GM10266 (cell line): ENCODE measurements around the gene TMEM134.

Experiments
- DNase-seq: peaks from one replicate; pipeline ENCODE4 v3.0.0; 2012; ENCODE audit errors: extremely low spot score
- CTCF ChIP-seq: IDR thresholded peaks from 2 replicates; pipeline ENCODE4 v1.5.1; 2012; ENCODE audit warnings: mild to moderate bottlenecking, low read depth; ENCODE audit not compliant: control insufficient read depth, insufficient read depth; ENCODE audit errors: missing control alignments

TMEM134 gene

GRCh38 chr11:67456068-67456705 is 12.9 kb downstream of the TMEM134 start:
- TF ChIP-seq CTCF: no peak
- DNase-seq: no peak

- no peak for TF ChIP-seq CTCF
- no peak for DNase-seq
Observed at GRCh38 chr11:67455054-67455453, 14.0 kb downstream of the TMEM134 start, which contains the start of gene CABP4. CABP4 (plus strand) TSS chr11:67455354; CDS start chr11:67455424, 70 bp downstream.

GRCh38 chr11:67453816-67454732 is 15.0 kb downstream of the TMEM134 start:
- no peak for DNase-seq
- TF ChIP-seq CTCF: no peak

- DNase-seq: no peak
- no peak for TF ChIP-seq CTCF
Observed at GRCh38 chr11:67452141-67452952, 16.7 kb downstream of the TMEM134 start, which contains the start of gene GPR152. GPR152 (minus strand) TSS chr11:67452729; CDS start chr11:67452724, 5 bp downstream.

- no peak for DNase-seq
- no peak for TF ChIP-seq CTCF
Observed at GRCh38 chr11:67451658-67451976, 17.4 kb downstream of the TMEM134 start.

GRCh38 chr11:67450796-67451657 is 18.0 kb downstream of the TMEM134 start:
- no peak for DNase-seq
- TF ChIP-seq CTCF: no peak
